Measurements from ENCODE around the gene FITM1.

The FITM1 gene

GRCh38 chr14:24086193-24086955 is 44.1 kb upstream of the FITM1 start:
- DNase-seq (ENCODE audit: low spot score), result no peak
- TF ChIP-seq CTCF (IDR thresholded peaks at IDR 0.05; ENCODE audit: extremely low read depth, missing control alignments), result no peak

DNA sequence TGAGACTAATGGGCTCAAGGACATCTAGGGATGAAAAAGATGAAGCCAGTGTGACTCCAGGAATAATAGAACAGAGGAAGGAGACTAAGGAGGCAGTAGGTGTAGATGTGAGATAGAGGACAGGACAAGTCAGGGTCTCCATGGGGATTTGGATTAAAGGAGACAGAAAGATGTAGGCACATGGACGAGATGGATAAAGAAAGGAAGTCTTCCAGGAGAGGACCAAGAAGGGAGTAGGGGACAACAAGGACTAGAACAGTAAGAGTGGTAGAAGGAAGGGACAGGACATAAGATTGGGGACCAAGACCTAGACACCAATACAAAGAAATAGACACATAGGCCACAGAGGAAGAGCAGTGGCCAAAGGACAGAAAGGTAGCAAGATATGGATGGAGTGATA is 43.5 kb upstream of the FITM1 start:
- no peak for TF ChIP-seq CTCF (IDR thresholded peaks at IDR 0.05; ENCODE audit: extremely low read depth, missing control alignments)
- DNase-seq (ENCODE audit: low spot score), result no peak

DNA sequence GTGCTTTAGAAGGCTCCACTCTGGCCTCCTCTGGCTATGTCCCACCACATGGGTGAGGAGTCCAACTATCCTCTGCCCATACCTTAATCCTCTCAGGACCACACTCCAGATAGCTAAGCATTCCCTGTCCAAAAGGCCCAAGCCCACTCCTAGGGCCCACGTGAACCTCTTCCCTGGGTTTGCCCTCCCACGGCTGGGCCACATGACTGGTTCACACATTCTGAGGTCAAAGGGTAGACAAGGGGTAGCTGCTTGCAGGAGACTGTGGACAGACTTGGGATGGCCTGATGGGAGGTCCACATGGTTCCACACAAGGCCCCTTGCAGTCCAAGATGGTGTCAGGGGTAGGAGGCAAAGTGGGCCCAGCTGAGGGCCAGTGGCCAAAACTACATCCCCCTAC is 42.4 kb upstream of the FITM1 start:
- no peak for DNase-seq (ENCODE audit: low spot score)
- TF ChIP-seq CTCF (IDR thresholded peaks at IDR 0.05; ENCODE audit: extremely low read depth, missing control alignments), result no peak

- TF ChIP-seq CTCF (IDR thresholded peaks at IDR 0.05; ENCODE audit: extremely low read depth, missing control alignments), result no peak
- DNase-seq (ENCODE audit: low spot score), result no peak
Observed at GRCh38 chr14:24089890-24090289, 40.6 kb upstream of the FITM1 start.

DNA sequence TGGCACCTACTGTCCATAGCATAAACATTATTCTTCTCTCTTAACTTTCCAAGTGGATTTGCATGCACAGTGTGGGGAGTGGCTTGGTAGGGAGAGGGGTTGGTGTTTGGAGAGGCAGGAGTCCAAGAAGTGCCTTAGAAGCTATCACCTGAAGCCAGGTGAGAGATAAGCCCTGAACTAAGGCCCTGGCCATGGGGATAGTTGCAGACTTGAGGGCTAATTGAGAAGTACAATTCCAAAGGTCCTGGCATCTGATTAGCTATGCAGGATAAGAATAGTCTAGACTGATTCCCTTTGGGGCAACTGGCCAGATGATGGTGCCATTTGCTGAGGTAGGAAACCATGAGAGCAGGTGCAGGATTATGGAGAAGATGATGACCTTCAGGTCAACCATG is 38.4 kb upstream of the FITM1 start:
- DNase-seq (ENCODE audit: low spot score), result no peak
- no peak for TF ChIP-seq CTCF (IDR thresholded peaks at IDR 0.05; ENCODE audit: extremely low read depth, missing control alignments)

- TF ChIP-seq CTCF (IDR thresholded peaks at IDR 0.05; ENCODE audit: extremely low read depth, missing control alignments), result no peak
- no peak for DNase-seq (ENCODE audit: low spot score)
Observed at GRCh38 chr14:24092505-24093206, 37.8 kb upstream of the FITM1 start.

- no peak for DNase-seq (ENCODE audit: low spot score)
- TF ChIP-seq CTCF (IDR thresholded peaks at IDR 0.05; ENCODE audit: extremely low read depth, missing control alignments), result no peak
Observed at GRCh38 chr14:24093207-24093900, 37.1 kb upstream of the FITM1 start.
